SKM-1 (cell line): ENCODE data around the gene TOE1.
"Not testable (repeated sequence)": the region's sequence is repeated elsewhere in the genome, so short reads cannot be mapped to it uniquely, and the experiment has no call there.

ENCODE experiments used
- DNase-seq: peaks from one replicate; lab custom pipeline; 2025; ENCODE audit not compliant: unreplicated experiment; lab: John Stamatoyannopoulos, UW

TOE1 gene

GRCh38 chr1:45354838-45355237 is 14.9 kb downstream of the TOE1 start:
- no peak for DNase-seq

GRCh38 chr1:45355683-45356082 is 15.7 kb downstream of the TOE1 start:
- DNase-seq = no peak

DNA sequence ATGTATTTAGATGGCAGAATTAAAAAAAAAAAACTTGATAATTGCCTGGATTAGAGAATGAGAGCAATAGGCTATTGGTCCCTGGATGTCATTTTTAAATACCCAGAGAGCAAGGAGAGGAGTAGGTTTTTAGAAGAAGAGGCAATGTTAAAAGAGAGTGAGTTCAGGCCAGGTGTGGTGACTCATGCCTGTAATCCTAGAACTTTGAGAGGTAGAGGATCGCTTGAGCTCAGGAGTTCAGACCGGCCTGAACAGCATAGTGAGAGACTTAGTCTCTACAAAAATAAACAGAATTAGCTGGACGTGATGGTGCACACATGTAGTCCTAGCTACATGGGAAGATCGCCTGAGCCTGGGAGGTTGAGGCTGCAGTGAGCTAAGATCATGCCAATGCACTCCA is 16.2 kb downstream of the TOE1 start:
- DNase-seq = no peak

DNA sequence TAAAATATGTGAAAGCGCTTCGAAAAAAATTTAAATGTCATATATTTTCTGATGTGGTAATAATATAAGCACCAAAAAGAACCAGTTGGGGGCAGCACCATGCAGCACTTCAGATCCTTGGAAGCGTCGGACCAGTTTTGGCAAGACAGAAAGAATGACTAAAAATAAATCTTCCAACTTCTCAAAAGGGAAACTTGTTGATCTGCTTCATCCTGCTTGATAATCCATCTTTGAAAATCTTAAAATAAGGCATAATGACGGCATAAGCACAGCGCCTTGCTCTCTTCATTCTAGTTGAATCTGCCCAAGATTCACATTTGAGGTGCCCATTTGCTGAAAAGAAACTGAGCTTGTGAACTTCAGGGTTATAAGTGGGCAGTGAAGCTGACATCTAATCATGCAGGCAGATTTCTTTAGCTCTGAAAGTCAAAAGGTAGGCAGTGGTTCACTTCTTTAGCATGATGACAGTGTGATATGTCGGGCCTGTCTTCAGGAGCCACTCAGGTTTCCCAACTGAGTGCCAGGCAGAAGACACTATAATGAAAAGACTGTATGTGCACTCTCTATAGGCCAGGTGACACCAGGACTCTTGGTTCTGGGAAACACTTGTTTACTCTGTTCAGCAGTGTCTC is 20.0 kb downstream of the TOE1 start:
- DNase-seq = no peak

GRCh38 chr1:45360981-45361380 is 21.0 kb downstream of the TOE1 start:
- DNase-seq = not testable (repeated sequence)

GRCh38 chr1:45364294-45364693 is 24.3 kb downstream of the TOE1 start:
- DNase-seq = no peak

GRCh38 chr1:45365051-45365450 is 25.1 kb downstream of the TOE1 start:
- no peak for DNase-seq

GRCh38 chr1:45370575-45370974 is 30.6 kb downstream of the TOE1 start:
- no peak for DNase-seq

- DNase-seq = no peak
Observed at GRCh38 chr1:45373573-45373972, 33.6 kb downstream of the TOE1 start.

DNA sequence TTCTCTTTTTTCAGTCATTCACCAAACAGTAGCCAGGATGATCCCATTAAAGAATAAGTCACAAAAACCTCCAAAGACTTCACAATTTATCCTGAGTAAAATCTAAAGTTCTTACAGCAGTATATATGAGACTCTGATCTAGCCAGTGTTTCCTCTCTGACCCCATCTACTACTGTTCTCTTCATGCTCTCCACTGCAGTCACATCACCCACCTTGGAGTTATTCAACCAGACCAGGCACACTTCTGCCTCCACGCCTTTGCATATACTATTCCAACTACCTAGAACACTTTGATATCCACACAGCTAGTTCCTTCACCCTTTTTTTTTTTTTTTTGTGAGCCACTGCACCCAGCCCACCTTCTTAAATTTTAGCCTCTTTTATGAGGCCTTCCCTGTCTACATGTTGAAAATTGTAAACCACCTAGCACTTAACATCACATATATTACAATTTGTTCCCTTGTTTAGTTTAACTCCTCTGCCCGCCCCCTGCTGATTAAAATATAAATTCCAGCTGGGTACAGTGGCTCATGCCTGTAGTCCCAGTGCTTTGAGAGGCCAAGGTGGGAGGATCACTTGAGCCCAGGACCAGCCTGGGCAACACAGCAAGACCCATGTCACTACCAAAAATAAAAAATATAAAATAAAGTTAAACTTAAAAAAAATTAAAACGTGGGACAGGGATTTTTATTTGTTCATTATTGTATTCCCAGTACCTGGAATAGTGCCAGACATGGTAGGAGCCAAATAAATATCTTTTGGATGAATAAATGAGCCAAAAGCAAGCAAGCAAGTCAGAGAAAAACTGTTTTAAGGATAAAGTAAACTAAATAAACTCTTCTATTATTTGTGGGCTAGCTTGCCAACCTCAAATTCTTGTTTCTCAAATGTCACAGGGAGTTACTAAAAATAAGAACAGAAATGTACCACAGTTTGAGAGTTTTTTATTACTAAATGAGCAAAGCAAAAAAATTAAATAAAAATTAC is 35.4 kb downstream of the TOE1 start:
- DNase-seq = no peak

DNA sequence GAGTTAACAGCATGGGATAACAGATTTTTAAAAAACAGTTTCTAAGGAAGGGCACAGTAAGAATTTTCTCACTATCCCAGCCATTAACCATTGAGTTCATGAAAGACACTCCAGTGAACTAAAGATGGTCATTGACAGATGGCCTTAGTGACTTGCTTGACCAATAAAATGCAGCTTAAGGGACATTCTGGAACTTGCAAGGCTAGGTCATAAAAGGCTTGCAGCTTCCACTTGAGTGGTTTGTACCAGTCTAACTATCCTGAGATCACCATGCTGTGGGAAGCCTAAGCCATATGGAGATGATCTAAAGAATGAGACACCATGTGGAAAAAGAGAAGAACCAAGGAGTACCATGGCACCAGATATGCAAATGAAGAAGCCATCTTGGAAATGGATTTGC is 38.2 kb downstream of the TOE1 start:
- DNase-seq = no peak

DNA sequence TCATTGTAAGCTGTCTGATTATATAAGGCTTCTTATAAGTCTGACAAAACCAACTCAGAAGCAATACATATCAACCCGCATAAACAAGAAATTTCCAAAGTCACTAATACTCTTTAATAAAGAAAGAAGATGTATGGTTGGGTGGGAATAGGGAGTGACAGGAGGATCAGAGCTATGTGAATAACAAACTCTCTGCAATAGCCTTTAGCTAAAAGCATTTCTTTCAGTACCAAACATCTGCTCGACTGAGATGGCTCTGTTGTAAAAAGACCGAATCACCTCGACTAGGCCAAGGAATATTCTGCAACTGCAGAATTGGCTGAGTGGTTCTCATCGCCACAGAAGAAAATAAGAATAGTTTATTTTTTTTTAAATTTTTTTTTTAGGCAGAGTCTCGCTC is 39.6 kb downstream of the TOE1 start:
- no peak for DNase-seq

DNA sequence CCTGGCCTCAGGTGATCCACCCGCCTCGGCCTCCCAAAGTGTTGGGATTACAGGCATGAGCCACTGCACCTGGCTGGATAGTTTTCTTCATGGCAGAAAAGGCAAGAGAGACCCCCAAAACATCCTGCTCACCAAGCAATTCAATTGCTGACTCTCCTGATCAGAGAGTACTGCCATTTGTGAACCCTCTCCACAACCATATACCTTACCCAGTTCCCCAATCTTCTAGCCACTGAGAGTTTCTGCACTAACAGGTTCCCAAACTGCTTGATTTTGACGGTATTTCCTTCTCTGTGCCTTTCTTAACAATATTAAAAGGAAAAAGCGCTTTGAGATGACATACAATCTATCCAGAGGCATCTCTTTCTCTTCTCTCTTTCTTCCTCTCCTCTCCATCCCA is 40.2 kb downstream of the TOE1 start:
- no peak for DNase-seq

GRCh38 chr1:45380730-45381129 is 40.8 kb downstream of the TOE1 start:
- DNase-seq = no peak

DNA sequence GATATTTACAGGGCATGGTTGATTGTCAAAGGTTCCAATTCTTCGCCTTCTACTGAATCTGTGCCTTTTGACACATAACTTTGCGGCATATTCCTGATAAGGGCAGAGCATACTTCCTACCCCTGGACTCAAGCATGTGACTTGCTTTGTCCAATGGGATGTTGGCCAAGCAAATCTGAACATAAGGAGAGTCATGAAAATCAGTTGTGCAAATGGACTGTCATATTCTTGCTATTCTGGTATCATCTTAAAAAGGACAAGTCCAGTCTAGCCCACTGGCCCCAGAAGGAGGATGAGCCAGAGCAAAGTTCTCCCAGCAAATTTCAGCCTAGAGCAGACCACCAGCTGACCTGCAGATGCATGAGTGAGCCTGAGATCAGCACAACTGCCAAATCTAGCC is 41.3 kb downstream of the TOE1 start:
- DNase-seq = no peak

GRCh38 chr1:45383191-45383590 is 43.2 kb downstream of the TOE1 start:
- no peak for DNase-seq

DNA sequence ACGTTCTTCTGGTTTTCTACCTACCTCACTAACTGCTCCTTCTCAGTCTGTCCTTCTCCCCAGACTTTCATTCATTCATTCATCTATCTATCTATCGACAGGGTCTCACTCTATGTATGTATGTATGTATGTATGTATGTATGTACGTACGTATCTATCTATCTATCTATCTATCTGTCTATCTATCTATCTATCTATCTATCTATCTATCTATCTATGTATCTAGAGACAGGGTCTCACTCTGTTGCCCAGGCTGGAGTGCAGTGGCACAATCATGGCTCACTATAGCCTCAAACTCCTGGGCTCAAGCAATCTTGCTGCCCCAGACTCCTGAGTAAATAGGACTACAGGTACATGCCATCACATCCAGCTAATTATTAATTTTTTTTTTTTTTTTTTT is 44.2 kb downstream of the TOE1 start:
- not testable (repeated sequence) for DNase-seq

- DNase-seq = no peak
Observed at GRCh38 chr1:45385302-45385701, 45.3 kb downstream of the TOE1 start.

GRCh38 chr1:45386219-45386618 is 46.2 kb downstream of the TOE1 start:
- DNase-seq = no peak
